Measurements from ENCODE around the gene SH3PXD2B. TPM values are rescaled to one million over a fixed set of nuclear protein-coding genes. Genes with fewer than 3 reads are reported as not detected.

The SH3PXD2B gene
- total and polyA plus RNA-seq, 2 of the 13 experiments (the other 11 are each of a cell fraction or from before 2014, with no cell fraction given), result 3.4 to 4.6 TPM

GRCh38 chr5:172454358-172455086, at the start of gene SH3PXD2B (continued):
- TF ChIP-seq, protein P1, sequence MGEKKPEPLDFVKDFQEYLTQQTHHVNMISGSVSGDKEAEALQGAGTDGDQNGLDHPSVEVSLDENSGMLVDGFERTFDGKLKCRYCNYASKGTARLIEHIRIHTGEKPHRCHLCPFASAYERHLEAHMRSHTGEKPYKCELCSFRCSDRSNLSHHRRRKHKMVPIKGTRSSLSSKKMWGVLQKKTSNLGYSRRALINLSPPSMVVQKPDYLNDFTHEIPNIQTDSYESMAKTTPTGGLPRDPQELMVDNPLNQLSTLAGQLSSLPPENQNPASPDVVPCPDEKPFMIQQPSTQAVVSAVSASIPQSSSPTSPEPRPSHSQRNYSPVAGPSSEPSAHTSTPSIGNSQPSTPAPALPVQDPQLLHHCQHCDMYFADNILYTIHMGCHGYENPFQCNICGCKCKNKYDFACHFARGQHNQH (CRISPR knock-in tag; IDR thresholded peaks at IDR 0.05), result 0 out of 2 replicates have a peak, but pooled peaks have one; percentile 18
- TF ChIP-seq, protein P2, sequence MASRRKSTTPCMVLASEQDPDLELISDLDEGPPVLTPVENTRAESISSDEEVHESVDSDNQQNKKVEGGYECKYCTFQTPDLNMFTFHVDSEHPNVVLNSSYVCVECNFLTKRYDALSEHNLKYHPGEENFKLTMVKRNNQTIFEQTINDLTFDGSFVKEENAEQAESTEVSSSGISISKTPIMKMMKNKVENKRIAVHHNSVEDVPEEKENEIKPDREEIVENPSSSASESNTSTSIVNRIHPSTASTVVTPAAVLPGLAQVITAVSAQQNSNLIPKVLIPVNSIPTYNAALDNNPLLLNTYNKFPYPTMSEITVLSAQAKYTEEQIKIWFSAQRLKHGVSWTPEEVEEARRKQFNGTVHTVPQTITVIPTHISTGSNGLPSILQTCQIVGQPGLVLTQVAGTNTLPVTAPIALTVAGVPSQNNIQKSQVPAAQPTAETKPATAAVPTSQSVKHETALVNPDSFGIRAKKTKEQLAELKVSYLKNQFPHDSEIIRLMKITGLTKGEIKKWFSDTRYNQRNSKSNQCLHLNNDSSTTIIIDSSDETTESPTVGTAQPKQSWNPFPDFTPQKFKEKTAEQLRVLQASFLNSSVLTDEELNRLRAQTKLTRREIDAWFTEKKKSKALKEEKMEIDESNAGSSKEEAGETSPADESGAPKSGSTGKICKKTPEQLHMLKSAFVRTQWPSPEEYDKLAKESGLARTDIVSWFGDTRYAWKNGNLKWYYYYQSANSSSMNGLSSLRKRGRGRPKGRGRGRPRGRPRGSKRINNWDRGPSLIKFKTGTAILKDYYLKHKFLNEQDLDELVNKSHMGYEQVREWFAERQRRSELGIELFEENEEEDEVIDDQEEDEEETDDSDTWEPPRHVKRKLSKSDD (CRISPR knock-in tag; IDR thresholded peaks at IDR 0.05; ENCODE audit: low read depth), result peak; percentile 39; the same call in 1 of the 2 replicates
- TF ChIP-seq TEAD3 (CRISPR knock-in tag; optimal IDR thresholded peaks at IDR 0.05; ENCODE audit: borderline replicate concordance), result peak; percentile 66
- TF ChIP-seq ZSCAN31 (CRISPR knock-in tag; IDR thresholded peaks at IDR 0.05; ENCODE audit: low read depth), result no peak
- no peak for TF ChIP-seq RFXAP (CRISPR knock-in tag; IDR thresholded peaks at IDR 0.05; ENCODE audit: borderline replicate concordance)
- no peak for TF ChIP-seq ZNF543 (CRISPR knock-in tag; IDR thresholded peaks at IDR 0.05)
- no peak for TF ChIP-seq ZNF30 (CRISPR knock-in tag; IDR thresholded peaks at IDR 0.05)
- no peak for TF ChIP-seq AHR (CRISPR knock-in tag; IDR thresholded peaks at IDR 0.05)
- TF ChIP-seq CSRNP2 (CRISPR knock-in tag; conservative IDR thresholded peaks at IDR 0.05; ENCODE audit: low read depth), result no peak
- no peak for TF ChIP-seq ZNF816 (CRISPR knock-in tag; IDR thresholded peaks at IDR 0.05; ENCODE audit: borderline replicate concordance)
- no peak for TF ChIP-seq RARG (CRISPR knock-in tag; IDR thresholded peaks at IDR 0.05; ENCODE audit: low read depth)
- TF ChIP-seq ZSCAN29 (CRISPR knock-in tag; conservative IDR thresholded peaks at IDR 0.05), result no peak
- TF ChIP-seq TRIM22 (IDR thresholded peaks at IDR 0.05), result no peak
- TF ChIP-seq TBX3 (IDR thresholded peaks at IDR 0.05; ENCODE audit: borderline replicate concordance), result no peak
- no peak for TF ChIP-seq SOX6 (IDR thresholded peaks at IDR 0.05)
- TF ChIP-seq SOX6 (CRISPR knock-in tag; IDR thresholded peaks at IDR 0.05), result peak; percentile 43
- TF ChIP-seq ZNF609 (CRISPR knock-in tag; IDR thresholded peaks at IDR 0.05; ENCODE audit: borderline replicate concordance), result 0 out of 2 replicates have a peak, but pooled peaks have one; percentile 38
- TF ChIP-seq DPF2 (CRISPR knock-in tag; IDR thresholded peaks at IDR 0.05; ENCODE audit: borderline replicate concordance, low read depth), result no peak
